Measurements from ENCODE around the gene ZNF750. TPM values are rescaled to one million over a fixed set of nuclear protein-coding genes. Genes with fewer than 3 reads are reported as not detected.
A peak's percentile ranks its signal among the peaks of the same experiment; 100 is the strongest.

Gene ZNF750
- total RNA-seq, 2 experiments from 2014 or later: not detected

DNA sequence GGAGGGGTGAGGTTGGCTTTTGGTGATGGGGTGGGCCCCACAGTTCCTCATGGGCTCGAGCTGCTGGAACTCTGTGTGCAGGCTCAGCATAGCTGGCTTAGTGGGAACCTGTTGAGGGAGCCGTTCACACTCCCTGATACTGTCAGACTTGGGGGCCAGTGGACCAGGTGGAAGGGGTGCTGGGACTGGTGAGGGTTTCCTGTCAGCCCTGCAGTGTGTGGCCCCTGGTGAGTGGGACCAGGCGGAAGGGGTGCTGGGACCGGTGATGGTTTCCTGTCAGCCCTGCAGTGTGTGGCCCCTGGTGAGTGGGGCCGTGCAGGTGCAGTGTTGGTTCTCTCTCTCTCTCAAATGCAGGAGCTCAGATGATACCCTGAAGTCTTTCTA is 45.1 kb upstream of the ZNF750 start:
- TF ChIP-seq, protein P1, sequence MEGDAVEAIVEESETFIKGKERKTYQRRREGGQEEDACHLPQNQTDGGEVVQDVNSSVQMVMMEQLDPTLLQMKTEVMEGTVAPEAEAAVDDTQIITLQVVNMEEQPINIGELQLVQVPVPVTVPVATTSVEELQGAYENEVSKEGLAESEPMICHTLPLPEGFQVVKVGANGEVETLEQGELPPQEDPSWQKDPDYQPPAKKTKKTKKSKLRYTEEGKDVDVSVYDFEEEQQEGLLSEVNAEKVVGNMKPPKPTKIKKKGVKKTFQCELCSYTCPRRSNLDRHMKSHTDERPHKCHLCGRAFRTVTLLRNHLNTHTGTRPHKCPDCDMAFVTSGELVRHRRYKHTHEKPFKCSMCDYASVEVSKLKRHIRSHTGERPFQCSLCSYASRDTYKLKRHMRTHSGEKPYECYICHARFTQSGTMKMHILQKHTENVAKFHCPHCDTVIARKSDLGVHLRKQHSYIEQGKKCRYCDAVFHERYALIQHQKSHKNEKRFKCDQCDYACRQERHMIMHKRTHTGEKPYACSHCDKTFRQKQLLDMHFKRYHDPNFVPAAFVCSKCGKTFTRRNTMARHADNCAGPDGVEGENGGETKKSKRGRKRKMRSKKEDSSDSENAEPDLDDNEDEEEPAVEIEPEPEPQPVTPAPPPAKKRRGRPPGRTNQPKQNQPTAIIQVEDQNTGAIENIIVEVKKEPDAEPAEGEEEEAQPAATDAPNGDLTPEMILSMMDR (IDR thresholded peaks at IDR 0.05): no peak
- POLR2A ChIA-PET: interaction anchor here (0.7 to 4.6 kb wide), 7 partner anchors 9 to 163 kb away, joined by 3 to 41 read pairs (median 5); no protein-coding TSS in a partner anchor
- Histone ChIP-seq H3K27me3 (ENCODE audit: control insufficient read depth in 1 of 2, insufficient read depth in 2 of 2, low read length in 2 of 2) (no peaks in the 10 kb centered on the region), H3K4me3 (ENCODE audit: low read length) (no peak overlapping the region), H3K27ac (ENCODE audit: low read depth in 1 of 2, low read length in 2 of 2) (peak overlapping the region; percentile 49 to 61), H3K9me3 (ENCODE audit: control insufficient read depth in 1 of 2, insufficient read depth in 1 of 2, low read length in 2 of 2) (no peaks in the 10 kb centered on the region), H3K4me1 (ENCODE audit: insufficient read depth, low read length) (peaks cover 72% of the 10 kb centered on the region), H3K36me3 (ENCODE audit: insufficient read depth, low read length) (peaks cover 11% of the 10 kb centered on the region)
- DNase-seq (peak in 9 of 14 experiments; percentile 26 to 66 (median 47)), ATAC-seq (ENCODE audit: poor library complexity) (peak; percentile 8)
- Mint-ChIP-seq H3K36me3 (ENCODE audit: low read depth) (peaks cover 24% of the 10 kb centered on the region), H3K4me3 (peak overlapping the region; percentile 77), H3K27ac (peak overlapping the region; percentile 99), H3K27me3 (no peaks in the 10 kb centered on the region), H3K9me3 (no peaks in the 10 kb centered on the region), H3K4me1 (ENCODE audit: low read depth) (peaks cover 71% of the 10 kb centered on the region)
- intact Hi-C loops (cut with DNase I, micrococcal nuclease): no loop called here
- CTCF ChIA-PET: interaction anchor here (1.4 to 4.5 kb wide), 2 partner anchors 9 to 21 kb away, joined by 3 to 27 read pairs; no protein-coding TSS in a partner anchor

DNA sequence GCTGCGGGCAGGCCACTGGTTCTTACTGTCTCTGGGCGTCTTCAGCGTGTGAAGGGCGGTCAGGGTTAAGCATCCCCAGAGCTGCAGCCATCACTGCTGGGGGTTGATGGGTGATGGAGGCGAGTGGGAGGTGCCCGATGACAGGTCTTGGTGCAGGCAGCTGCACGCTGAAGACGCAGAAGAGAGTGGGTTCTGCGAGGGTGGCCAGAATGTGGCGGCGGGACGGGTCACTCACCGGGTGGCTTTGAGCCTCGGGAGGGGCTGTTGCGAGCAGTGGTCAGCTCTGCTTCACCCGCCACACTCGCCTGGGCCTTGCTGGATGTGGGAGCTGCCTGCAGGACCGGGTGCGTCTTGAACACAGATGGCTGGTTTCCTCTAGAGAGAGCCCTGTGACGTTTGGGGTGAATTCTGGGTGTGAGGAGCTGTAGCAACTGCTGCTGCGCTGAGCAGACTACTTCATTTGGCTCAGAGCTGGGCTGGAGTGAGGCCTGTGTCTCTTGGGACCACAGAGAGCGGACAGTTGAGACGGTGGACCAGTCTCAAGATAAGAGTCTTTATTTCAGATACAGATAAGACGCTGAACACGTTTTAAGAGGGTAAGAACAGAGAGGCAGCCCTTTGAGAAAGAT is 44.6 kb upstream of the ZNF750 start:
- Histone ChIP-seq H3K9me3 (ENCODE audit: control insufficient read depth in 1 of 2, insufficient read depth in 1 of 2, low read length in 2 of 2) (no peaks in the 10 kb centered on the region), H3K27me3 (ENCODE audit: control insufficient read depth in 1 of 2, insufficient read depth in 2 of 2, low read length in 2 of 2) (no peaks in the 10 kb centered on the region), H3K36me3 (ENCODE audit: insufficient read depth, low read length) (peaks cover 6% of the 10 kb centered on the region), H3K27ac (ENCODE audit: low read depth in 1 of 2, low read length in 2 of 2) (peak overlapping the region; percentile 49 to 61), H3K4me1 (ENCODE audit: insufficient read depth, low read length) (peaks cover 73% of the 10 kb centered on the region), H3K4me3 (ENCODE audit: low read length) (no peak overlapping the region)
- DNase-seq: peak in 5 of 14 experiments; percentile 21 to 53 (median 41)
- H3K4me1 Mint-ChIP-seq (ENCODE audit: low read depth): peaks cover 75% of the 10 kb centered on the region
- peak overlapping the region; percentile 77 for H3K4me3 Mint-ChIP-seq
- ChIA-PET CTCF (interaction anchor here (4.5 kb wide), 1 partner anchor 21 kb away, joined by 27 read pairs; no protein-coding TSS in a partner anchor), POLR2A (interaction anchor here (1.3 to 4.6 kb wide), 5 partner anchors 9 to 167 kb away, joined by 4 to 41 read pairs (median 7); no protein-coding TSS in a partner anchor)
- intact Hi-C loops (cut with DNase I, micrococcal nuclease): no loop called here
- no peaks in the 10 kb centered on the region for H3K27me3 Mint-ChIP-seq
- H3K27ac Mint-ChIP-seq: peak overlapping the region; percentile 99
- ATAC-seq (ENCODE audit: poor library complexity): peak; percentile 19
- no peaks in the 10 kb centered on the region for H3K9me3 Mint-ChIP-seq
- TF ChIP-seq, protein P1 (IDR thresholded peaks at IDR 0.05): no peak
- peaks cover 20% of the 10 kb centered on the region for H3K36me3 Mint-ChIP-seq (ENCODE audit: low read depth)

DNA sequence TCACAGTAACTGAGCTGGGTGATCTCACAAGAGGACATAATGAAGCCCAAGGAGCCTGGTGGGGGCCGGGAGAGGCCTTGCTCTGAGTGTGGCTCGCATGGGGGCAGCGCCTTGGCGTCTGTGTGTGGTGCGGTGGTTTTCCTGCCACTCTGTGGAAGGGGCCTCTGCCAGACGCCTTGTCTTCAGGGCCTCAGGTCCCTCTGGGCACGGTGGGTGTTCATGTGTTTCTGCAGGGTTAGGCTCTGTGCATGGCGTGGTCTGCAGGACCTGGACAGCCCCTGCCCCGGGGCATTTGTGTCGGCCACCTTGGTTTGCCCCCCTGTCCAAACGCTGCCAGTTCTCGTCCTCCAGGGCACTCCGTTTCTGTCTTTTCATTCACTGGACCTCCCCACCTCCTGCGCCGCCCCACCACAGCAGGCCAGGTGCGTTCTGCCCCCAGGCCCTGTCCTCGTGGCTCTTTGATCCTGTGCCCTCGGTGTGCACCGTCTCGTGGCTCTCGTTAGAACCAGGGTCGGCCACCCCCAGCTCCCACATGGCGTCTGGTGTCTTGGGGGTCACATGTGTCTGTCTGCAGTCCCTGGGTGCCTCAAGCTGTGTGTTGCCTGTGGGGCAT is 43.7 kb upstream of the ZNF750 start:
- Mint-ChIP-seq H3K4me1 (ENCODE audit: low read depth) (peaks cover 80% of the 10 kb centered on the region), H3K27ac (peak overlapping the region; percentile 99), H3K36me3 (ENCODE audit: low read depth) (peaks cover 27% of the 10 kb centered on the region), H3K9me3 (no peaks in the 10 kb centered on the region), H3K4me3 (peak overlapping the region; percentile 86), H3K27me3 (no peaks in the 10 kb centered on the region)
- peak in 3 of 14 experiments; percentile 11 to 35 (median 17) for DNase-seq
- POLR2A ChIA-PET: interaction anchor here (0.5 to 4.6 kb wide), 5 partner anchors 10 to 168 kb away, joined by 3 to 41 read pairs (median 7); no protein-coding TSS in a partner anchor
- H3K4me3 ChIP-seq (ENCODE audit: low read length): peak overlapping the region; percentile 35
- TF ChIP-seq, protein P1 (IDR thresholded peaks at IDR 0.05): no peak
- no peak for ATAC-seq (ENCODE audit: poor library complexity)
- intact Hi-C loops (cut with DNase I, micrococcal nuclease): no loop called here
- CTCF ChIA-PET: interaction anchor here (1.2 to 4.5 kb wide), 4 partner anchors 9 to 102 kb away, joined by 3 to 27 read pairs (median 6); no protein-coding TSS in a partner anchor
- H3K9me3 ChIP-seq (ENCODE audit: control insufficient read depth in 1 of 2, insufficient read depth in 1 of 2, low read length in 2 of 2): no peaks in the 10 kb centered on the region
- H3K4me1 ChIP-seq (ENCODE audit: insufficient read depth, low read length): peaks cover 73% of the 10 kb centered on the region
- H3K36me3 ChIP-seq (ENCODE audit: insufficient read depth, low read length): peaks cover 6% of the 10 kb centered on the region
- H3K27me3 ChIP-seq (ENCODE audit: control insufficient read depth in 1 of 2, insufficient read depth in 2 of 2, low read length in 2 of 2): no peaks in the 10 kb centered on the region
- peak overlapping the region; percentile 46 to 49 for H3K27ac ChIP-seq (ENCODE audit: low read depth in 1 of 2, low read length in 2 of 2)

All from CD4-positive, alpha-beta T cell (primary cell).